ENCODE results near the gene FBXW5. TPM values are rescaled to one million over a fixed set of nuclear protein-coding genes. Genes with fewer than 3 reads are reported as not detected.

FBXW5 gene
- total and polyA plus RNA-seq, 9 of the 15 experiments (the other 6 are each of a cell fraction or from before 2014, with no cell fraction given) = 0.21 to 128 (median 37.0) TPM

GRCh38 chr9:136943291-136944211 lies 987 bp downstream of the FBXW5 start (continued):
- TF ChIP-seq ZBTB40 (IDR thresholded peaks at IDR 0.05) (0 out of 2 replicates have a peak, but pooled peaks have one; percentile 48), ZBTB40 (CRISPR knock-in tag; IDR thresholded peaks at IDR 0.05) (no peak), PTBP1 (IDR thresholded peaks at IDR 0.05; ENCODE audit: low read depth, low read length) (no peak), ASH1L (IDR thresholded peaks at IDR 0.05; ENCODE audit: borderline replicate concordance, low read depth, partially characterized antibody) (no peak), ZNF586 (CRISPR knock-in tag; conservative IDR thresholded peaks at IDR 0.05) (no peak), ZNF239 (CRISPR knock-in tag; IDR thresholded peaks at IDR 0.05) (no peak), KAT8 (IDR thresholded peaks at IDR 0.05; ENCODE audit: low read depth) (no peak), POLR2A (conservative IDR thresholded peaks at IDR 0.05) (0 out of 2 replicates have a peak, but pooled peaks have one; percentile 31), PTTG1 (tag; IDR thresholded peaks at IDR 0.05; ENCODE audit: low read depth) (no peak), YY1 (IDR thresholded peaks at IDR 0.05; ENCODE audit: borderline replicate concordance in 1 of 3, control insufficient read depth in 1 of 3, extremely low read depth in 1 of 3, insufficient read depth in 3 of 3, insufficient read length in 1 of 3, insufficient replicate concordance in 2 of 3, low read depth in 1 of 3, low read length in 2 of 3) (peak in 1 of 3 experiments; percentile 14), CCNT2 (IDR thresholded peaks at IDR 0.05; ENCODE audit: borderline replicate concordance, extremely low read depth, insufficient read length, low read depth, low read length) (peak; percentile 14), NR3C1 (CRISPR knock-in tag; IDR thresholded peaks at IDR 0.05) (no peak), TAF9B (IDR thresholded peaks at IDR 0.05; ENCODE audit: partially characterized antibody) (no peak)
- TF ChIP-seq, protein P1, sequence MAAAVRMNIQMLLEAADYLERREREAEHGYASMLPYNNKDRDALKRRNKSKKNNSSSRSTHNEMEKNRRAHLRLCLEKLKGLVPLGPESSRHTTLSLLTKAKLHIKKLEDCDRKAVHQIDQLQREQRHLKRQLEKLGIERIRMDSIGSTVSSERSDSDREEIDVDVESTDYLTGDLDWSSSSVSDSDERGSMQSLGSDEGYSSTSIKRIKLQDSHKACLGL (CRISPR knock-in tag; IDR thresholded peaks at IDR 0.05; ENCODE audit: borderline replicate concordance, poor library complexity, severe bottlenecking) = no peak
- TF ChIP-seq, protein P2, sequence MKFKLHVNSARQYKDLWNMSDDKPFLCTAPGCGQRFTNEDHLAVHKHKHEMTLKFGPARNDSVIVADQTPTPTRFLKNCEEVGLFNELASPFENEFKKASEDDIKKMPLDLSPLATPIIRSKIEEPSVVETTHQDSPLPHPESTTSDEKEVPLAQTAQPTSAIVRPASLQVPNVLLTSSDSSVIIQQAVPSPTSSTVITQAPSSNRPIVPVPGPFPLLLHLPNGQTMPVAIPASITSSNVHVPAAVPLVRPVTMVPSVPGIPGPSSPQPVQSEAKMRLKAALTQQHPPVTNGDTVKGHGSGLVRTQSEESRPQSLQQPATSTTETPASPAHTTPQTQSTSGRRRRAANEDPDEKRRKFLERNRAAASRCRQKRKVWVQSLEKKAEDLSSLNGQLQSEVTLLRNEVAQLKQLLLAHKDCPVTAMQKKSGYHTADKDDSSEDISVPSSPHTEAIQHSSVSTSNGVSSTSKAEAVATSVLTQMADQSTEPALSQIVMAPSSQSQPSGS (CRISPR knock-in tag; IDR thresholded peaks at IDR 0.05) = 0 out of 2 replicates have a peak, but pooled peaks have one; percentile 27

Data from K562 (cell line).